ENCODE data around the gene DGLUCY. TPM values are rescaled to one million over a fixed set of nuclear protein-coding genes. Genes with fewer than 3 reads are reported as not detected.

DGLUCY gene
- polyA plus RNA-seq, 3 donors: 54.9 to 88.4 (median 66.0) TPM

DNA sequence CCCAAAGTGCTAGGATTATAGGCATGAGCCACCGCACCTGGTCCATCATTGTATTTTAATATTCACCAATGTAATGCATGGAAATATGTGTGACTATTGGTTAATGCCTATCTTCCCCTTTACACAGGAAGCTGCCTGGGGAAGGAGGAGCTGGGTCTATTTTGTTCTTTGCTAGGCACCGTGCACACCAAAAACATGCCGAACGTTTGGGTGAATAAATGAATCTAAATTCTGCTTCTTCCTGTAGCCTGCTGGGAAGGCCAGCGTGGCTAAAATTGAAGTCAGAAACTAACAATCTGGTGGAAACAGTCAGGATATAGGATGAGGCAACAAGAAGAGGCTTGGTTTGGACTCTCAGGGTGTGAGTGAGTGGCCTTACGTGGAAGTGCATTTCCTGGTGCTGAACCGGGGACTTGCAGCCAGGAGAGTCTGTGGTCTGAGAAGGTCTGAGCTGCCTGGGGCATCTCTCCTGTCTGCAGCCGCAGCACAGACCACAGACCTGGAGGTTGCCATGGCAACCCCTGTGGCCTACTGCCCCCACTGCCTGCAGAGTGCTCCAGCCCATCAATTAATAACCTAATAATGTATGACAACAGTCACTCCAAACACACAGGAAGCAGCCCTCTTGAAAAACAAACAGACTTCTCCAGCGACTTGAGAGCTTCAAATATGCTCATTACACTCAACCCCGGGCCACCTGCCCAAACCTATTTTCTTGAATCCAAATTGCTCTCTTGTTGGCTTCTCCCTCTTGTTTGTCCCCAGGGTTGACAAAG lies 136.2 kb downstream of the DGLUCY start:
- Histone ChIP-seq H2AFZ (ENCODE audit: insufficient read depth, low read depth, low read length, poor library complexity, severe bottlenecking) (peak overlapping the region; percentile 61), H4K20me1 (ENCODE audit: insufficient read depth, low read length) (no peaks in the 10 kb centered on the region), H3K4me2 (replicated peaks; ENCODE audit: extremely low read depth, low read length, poor library complexity, severe bottlenecking) (peak overlapping the region; percentile 69), H3K4me1 (ENCODE audit: control insufficient read depth in 1 of 2, insufficient read depth in 2 of 2, low read length in 2 of 2) (peaks cover 31 to 39% of the 10 kb centered on the region in 2 donors), H3K79me2 (ENCODE audit: insufficient read depth, low read length) (no peaks in the 10 kb centered on the region), H3K9me3 (replicated peaks in 1 of 2; ENCODE audit: control insufficient read depth in 1 of 2, insufficient read depth in 1 of 2, low read length in 2 of 2) (no peaks in the 10 kb centered on the region), H3K27ac (ENCODE audit: low read depth in 1 of 2, low read length in 2 of 2) (peak overlapping the region; percentile 35 to 91), H3K36me3 (replicated peaks in 1 of 2; ENCODE audit: control insufficient read depth in 1 of 2, insufficient read depth in 2 of 2, low read length in 2 of 2) (no peaks in the 10 kb centered on the region), H3K9ac (ENCODE audit: insufficient read depth, low read length, poor library complexity, severe bottlenecking) (peak overlapping the region; percentile 66), H3K27me3 (ENCODE audit: control insufficient read depth in 2 of 2, insufficient read depth in 2 of 2, low read length in 2 of 2) (peaks cover 4 to 22% of the 10 kb centered on the region in 2 donors), H3K4me3 (replicated peaks in 1 of 3; ENCODE audit: low read depth in 2 of 3, low read length in 3 of 3) (peak overlapping the region in 1 of 3 experiments; percentile 59)
- Mint-ChIP-seq H3K27ac (peak overlapping the region; percentile 81 to 93 (median 85)), H3K36me3 (peaks cover 0 to 4% of the 10 kb centered on the region in 2 donors), H3K4me1 (peaks cover 35% of the 10 kb centered on the region), H3K27me3 (ENCODE audit: low read depth in 3 of 3) (peaks cover 25 to 29% (median 25%) of the 10 kb centered on the region in 3 donors), H3K4me3 (peak overlapping the region; percentile 39 to 82), H3K9me3 (peaks cover 0 to 5% (median 0%) of the 10 kb centered on the region in 7 donors)
- DNase-seq: peak; percentile 71 to 82 (median 74)
- WGBS (ENCODE audit: insufficient coverage): 0% methylated on average over 8 of the region's 10 CpGs
- intact Hi-C loops (cut with micrococcal nuclease): loop anchor here in 1 of 2 donors (10.0 kb wide), 1 partner anchor 165 kb away; the partner anchor contains the start of gene CCDC88C
- TF ChIP-seq, protein P1, sequence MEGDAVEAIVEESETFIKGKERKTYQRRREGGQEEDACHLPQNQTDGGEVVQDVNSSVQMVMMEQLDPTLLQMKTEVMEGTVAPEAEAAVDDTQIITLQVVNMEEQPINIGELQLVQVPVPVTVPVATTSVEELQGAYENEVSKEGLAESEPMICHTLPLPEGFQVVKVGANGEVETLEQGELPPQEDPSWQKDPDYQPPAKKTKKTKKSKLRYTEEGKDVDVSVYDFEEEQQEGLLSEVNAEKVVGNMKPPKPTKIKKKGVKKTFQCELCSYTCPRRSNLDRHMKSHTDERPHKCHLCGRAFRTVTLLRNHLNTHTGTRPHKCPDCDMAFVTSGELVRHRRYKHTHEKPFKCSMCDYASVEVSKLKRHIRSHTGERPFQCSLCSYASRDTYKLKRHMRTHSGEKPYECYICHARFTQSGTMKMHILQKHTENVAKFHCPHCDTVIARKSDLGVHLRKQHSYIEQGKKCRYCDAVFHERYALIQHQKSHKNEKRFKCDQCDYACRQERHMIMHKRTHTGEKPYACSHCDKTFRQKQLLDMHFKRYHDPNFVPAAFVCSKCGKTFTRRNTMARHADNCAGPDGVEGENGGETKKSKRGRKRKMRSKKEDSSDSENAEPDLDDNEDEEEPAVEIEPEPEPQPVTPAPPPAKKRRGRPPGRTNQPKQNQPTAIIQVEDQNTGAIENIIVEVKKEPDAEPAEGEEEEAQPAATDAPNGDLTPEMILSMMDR (IDR thresholded peaks at IDR 0.05): no peak

DNA sequence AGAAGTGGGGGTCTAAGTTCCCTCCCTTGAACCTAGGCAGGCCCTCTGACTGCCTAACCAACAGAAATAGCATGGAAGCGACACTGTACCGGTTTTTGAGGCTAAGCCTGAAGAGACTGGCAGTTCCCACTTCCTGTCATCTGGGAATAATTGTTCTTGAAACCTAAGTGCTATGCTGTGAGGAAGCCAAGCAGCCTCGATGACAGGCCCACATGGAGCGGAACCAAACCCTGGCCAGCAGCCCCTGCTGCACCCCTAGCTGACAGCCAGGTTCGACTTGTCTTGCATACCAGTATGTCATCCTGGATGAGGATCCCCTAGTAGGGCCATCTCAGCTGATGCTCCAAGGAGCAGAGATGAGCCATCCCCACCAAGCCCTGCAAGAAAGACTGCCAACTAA lies 137.0 kb downstream of the DGLUCY start:
- TF ChIP-seq, protein P1 (IDR thresholded peaks at IDR 0.05): no peak
- H3K4me1 Mint-ChIP-seq: peaks cover 35% of the 10 kb centered on the region
- intact Hi-C loops (cut with micrococcal nuclease): no loop called here
- Histone ChIP-seq H3K9me3 (replicated peaks in 1 of 2; ENCODE audit: control insufficient read depth in 1 of 2, insufficient read depth in 1 of 2, low read length in 2 of 2) (no peaks in the 10 kb centered on the region), H3K4me2 (replicated peaks; ENCODE audit: extremely low read depth, low read length, poor library complexity, severe bottlenecking) (no peak overlapping the region), H3K27ac (ENCODE audit: low read depth in 1 of 2, low read length in 2 of 2) (peak overlapping the region in 1 of 2 donors; percentile 91), H3K9ac (ENCODE audit: insufficient read depth, low read length, poor library complexity, severe bottlenecking) (no peak overlapping the region), H3K36me3 (replicated peaks in 1 of 2; ENCODE audit: control insufficient read depth in 1 of 2, insufficient read depth in 2 of 2, low read length in 2 of 2) (no peaks in the 10 kb centered on the region), H3K79me2 (ENCODE audit: insufficient read depth, low read length) (no peaks in the 10 kb centered on the region), H3K27me3 (ENCODE audit: control insufficient read depth in 2 of 2, insufficient read depth in 2 of 2, low read length in 2 of 2) (peaks cover 4 to 25% of the 10 kb centered on the region in 2 donors), H2AFZ (ENCODE audit: insufficient read depth, low read depth, low read length, poor library complexity, severe bottlenecking) (no peak overlapping the region), H4K20me1 (ENCODE audit: insufficient read depth, low read length) (no peaks in the 10 kb centered on the region), H3K4me3 (replicated peaks in 1 of 3; ENCODE audit: low read depth in 2 of 3, low read length in 3 of 3) (no peak overlapping the region), H3K4me1 (ENCODE audit: control insufficient read depth in 1 of 2, insufficient read depth in 2 of 2, low read length in 2 of 2) (peaks cover 31 to 38% of the 10 kb centered on the region in 2 donors)
- peak overlapping the region in 3 of 7 donors; percentile 45 to 84 (median 81) for H3K27ac Mint-ChIP-seq
- 58% methylated on average over 5 of the region's 5 CpGs for WGBS (ENCODE audit: insufficient coverage)
- H3K27me3 Mint-ChIP-seq (ENCODE audit: low read depth in 3 of 3): peaks cover 25 to 34% (median 33%) of the 10 kb centered on the region in 3 donors
- no peak for DNase-seq
- no peak overlapping the region for H3K4me3 Mint-ChIP-seq
- H3K9me3 Mint-ChIP-seq: peaks cover 0 to 5% (median 0%) of the 10 kb centered on the region in 7 donors
- H3K36me3 Mint-ChIP-seq: peaks cover 0 to 4% of the 10 kb centered on the region in 2 donors
